GM12878 (cell line): ENCODE results near the gene PLPPR1. TPM values are rescaled to one million over a fixed set of nuclear protein-coding genes. Genes with fewer than 3 reads are reported as not detected.

Source experiments
- ATAC-seq: fragments of 200-7000 bp; cut with Tn5 transposase; 3 replicates; pipeline ENCODE4 v1.9.1; 2020; ENCODE audit warnings: mild to moderate bottlenecking, moderate library complexity
- BruUV-seq: library from RNA; stranded (reverse); fragments of 400-500 nt; replicated peaks from 2 replicates; lab custom pipeline; 2021; lab: Mats Ljungman, UMichigan
- CTCF ChIA-PET: fragments of 300-600 bp; sonication (Branson Sonifier 250); formaldehyde crosslinking; extraction: SDS; loops from one replicate; lab custom pipeline; 2021; ENCODE audit warnings: inconsistent platforms; lab: Yijun Ruan, JAX
- POLR2A ChIA-PET: fragments of 350-600 bp; formaldehyde crosslinking; extraction: SDS; loops from one replicate; lab custom pipeline; 2021; ENCODE audit warnings: inconsistent platforms; lab: Charles Lee
- RAD21 ChIA-PET: fragments of 300-600 bp; sonication (Branson Sonifier 250); formaldehyde crosslinking; loops from one replicate; lab custom pipeline; 2023; ENCODE audit warnings: antibody characterized with exemption; ENCODE audit not compliant: unreplicated experiment; lab: Charles Lee
- SMC1A ChIA-PET: fragments of 300-600 bp; sonication (Branson Sonifier 250); formaldehyde crosslinking; loops from one replicate; lab custom pipeline; 2023; ENCODE audit not compliant: unreplicated experiment, uncharacterized antibody; lab: Charles Lee
- DNase-seq: peaks from one replicate; pipeline ENCODE4 v3.0.0-alpha.2; 2011; ENCODE audit warnings: low read depth, low spot score
- FAIRE-seq: peaks from 3 replicates; lab custom pipeline; 2011; peaks lifted over from hg19 to GRCh38; lab: Jason Lieb, UNC
- H2AFZ ChIP-seq: 2 replicates; pipeline ENCODE4 v1.6.0; 2011; ENCODE audit warnings: low read depth, low read length, control low read depth; ENCODE audit not compliant: control insufficient read depth
- H3K27ac ChIP-seq: 2 replicates; pipeline ENCODE4 v1.5.1; 2011; ENCODE audit warnings: control low read depth; ENCODE audit not compliant: control insufficient read depth, insufficient read depth
- H3K27me3 ChIP-seq, 2 experiments: replicated peaks in 1 of 2; 2 replicates each; pipeline versions ENCODE4 v1.6.0 to v1.6.1; 2011; ENCODE audit warnings: low read length in 1 of 2; ENCODE audit not compliant: control insufficient read depth in 2 of 2, insufficient read depth in 2 of 2
- H3K36me3 ChIP-seq, 2 experiments: 2 replicates each; pipeline ENCODE4 v1.5.1; 2011; ENCODE audit warnings: low read length in 1 of 2; ENCODE audit not compliant: control insufficient read depth in 2 of 2, insufficient read depth in 2 of 2
- H3K4me1 ChIP-seq: 2 replicates; pipeline ENCODE4 v1.6.1; 2011; ENCODE audit warnings: mild to moderate bottlenecking, low read length, moderate library complexity, mixed read lengths; ENCODE audit not compliant: control insufficient read depth, insufficient read depth
- H3K4me2 ChIP-seq: 2 replicates; pipeline ENCODE4 v1.6.0; 2011; ENCODE audit warnings: control low read depth; ENCODE audit not compliant: control insufficient read depth, insufficient read depth
- H3K4me3 ChIP-seq: fragments of 200-600 bp; sonication (generic); 2 replicates; pipeline ENCODE4 v1.5.1; 2016
- H3K79me2 ChIP-seq: 2 replicates; pipeline ENCODE4 v1.6.0; 2011; ENCODE audit warnings: low read length; ENCODE audit not compliant: control insufficient read depth, insufficient read depth
- H3K9ac ChIP-seq: 2 replicates; pipeline ENCODE4 v1.8.0; 2011; ENCODE audit warnings: low read length, control low read depth, mixed read lengths; ENCODE audit not compliant: control insufficient read depth, insufficient read depth
- H3K9me3 ChIP-seq: replicated peaks from 3 replicates; pipeline ENCODE4 v1.5.1; 2011; ENCODE audit warnings: mild to moderate bottlenecking, low read length; ENCODE audit not compliant: control insufficient read depth, insufficient read depth
- H4K20me1 ChIP-seq: 2 replicates; pipeline ENCODE4 v1.6.0; 2011; ENCODE audit not compliant: control insufficient read depth, insufficient read depth
- ASH2L ChIP-seq: fragments of 300-600, 200-600 bp; sonication (generic); IDR thresholded peaks from 2 replicates; pipeline ENCODE4 v1.6.1; 2017; ENCODE audit warnings: low read depth, mild to moderate bottlenecking, borderline replicate concordance
- ATF7 ChIP-seq: fragments of 450-650 bp; IDR thresholded peaks from 2 replicates; pipeline ENCODE4 v1.6.1; 2016; ENCODE audit warnings: low read depth, mild to moderate bottlenecking
- BCL11A ChIP-seq: IDR thresholded peaks from 2 replicates; pipeline ENCODE4 v1.6.1; 2011; ENCODE audit warnings: low read depth, low read length
- CHD4 ChIP-seq: fragments of 200-600 bp; sonication (generic); IDR thresholded peaks from 2 replicates; pipeline ENCODE4 v1.6.1; 2016; ENCODE audit warnings: mild to moderate bottlenecking
- E2F8 ChIP-seq: fragments of 450-650 bp; IDR thresholded peaks from 2 replicates; pipeline ENCODE4 v1.6.1; 2018; ENCODE audit warnings: mild to moderate bottlenecking, low read depth, moderate library complexity; ENCODE audit not compliant: partially characterized antibody
- EP300 ChIP-seq, 2 experiments: fragments of 150-350 bp in 1 of 2; IDR thresholded peaks; 2 replicates each; pipeline ENCODE4 v1.6.1; 2011 to 2012; ENCODE audit warnings: low read depth in 2 of 2, low read length in 2 of 2, borderline replicate concordance in 1 of 2, improper control_type of control experiment in 1 of 2, inconsistent platforms in 1 of 2; ENCODE audit not compliant: control insufficient read depth in 1 of 2
- EZH2 ChIP-seq: IDR thresholded peaks from 2 replicates; pipeline ENCODE4 v1.6.1; 2012; ENCODE audit warnings: low read depth, mild to moderate bottlenecking, control low read depth, inconsistent platforms, low read length, borderline replicate concordance; ENCODE audit not compliant: control insufficient read depth
- FOXM1 ChIP-seq: IDR thresholded peaks from 2 replicates; pipeline ENCODE4 v1.6.1; 2012; ENCODE audit warnings: low read depth, mild to moderate bottlenecking, inconsistent platforms, low read length, moderate library complexity
- HCFC1 ChIP-seq: fragments of 150-350 bp; IDR thresholded peaks from 2 replicates; pipeline ENCODE4 v1.6.1; 2014; ENCODE audit warnings: low read length
- IKZF2 ChIP-seq, 2 experiments: fragments of 450-650 bp; IDR thresholded peaks; 2 replicates each; pipeline ENCODE4 v1.6.1; 2017; ENCODE audit warnings: mild to moderate bottlenecking in 2 of 2, moderate library complexity in 2 of 2
- MTA2 ChIP-seq: fragments of 450-650 bp; IDR thresholded peaks from 2 replicates; pipeline ENCODE4 v1.6.1; 2016; ENCODE audit warnings: low read depth, mild to moderate bottlenecking, moderate library complexity
- MTA3 ChIP-seq: IDR thresholded peaks from 2 replicates; pipeline ENCODE4 v1.6.1; 2012; ENCODE audit warnings: low read length, inconsistent platforms, borderline replicate concordance
- NR2C2 ChIP-seq: IDR thresholded peaks from 2 replicates; pipeline ENCODE4 v1.6.1; 2011; ENCODE audit warnings: borderline replicate concordance, low read depth; ENCODE audit not compliant: control insufficient read depth, insufficient read length
- NRF1 ChIP-seq: conservative IDR thresholded peaks from 2 replicates; pipeline ENCODE4 v1.6.1; 2011; ENCODE audit warnings: mild to moderate bottlenecking, low read depth, low read length, improper control_type of control experiment
- PAX8 ChIP-seq: fragments of 450-650 bp; IDR thresholded peaks from 2 replicates; pipeline ENCODE4 v1.6.1; 2017; ENCODE audit warnings: mild to moderate bottlenecking, moderate library complexity
- RFX5 ChIP-seq: IDR thresholded peaks from 2 replicates; pipeline ENCODE4 v1.6.1; 2011; ENCODE audit warnings: low read depth, low read length, improper control_type of control experiment
- SMC3 ChIP-seq: IDR thresholded peaks from 2 replicates; pipeline ENCODE4 v1.6.1; 2011; ENCODE audit warnings: low read length, improper control_type of control experiment, borderline replicate concordance
- ZNF384 ChIP-seq: IDR thresholded peaks from 2 replicates; pipeline ENCODE4 v1.6.1; 2012; ENCODE audit warnings: low read depth, mild to moderate bottlenecking, low read length, improper control_type of control experiment, borderline replicate concordance
- in situ Hi-C: fragments of 300-500 bp; cut with MboI; formaldehyde crosslinking; loops from 9 replicates; pipeline ENCODE4 v1.14.3; 2018; ENCODE audit warnings: mixed read lengths
- intact Hi-C: fragments of 100-400 bp; cut with micrococcal nuclease; formaldehyde crosslinking; loops from one replicate; pipeline ENCODE4 v1.14.2; 2022; ENCODE audit not compliant: unreplicated experiment
- polyA plus RNA-seq, 11 experiments: library from polyadenylated mRNA; depleted of rRNA in 4 of 11; unstranded in 6 of 11; stranded (reverse) in 5 of 11; fragments of >200 nt; fragmentation: Nextera tagmentation in 4 of 11; fragmentation: Illumina TruSeq in 1 of 11; extraction: Ambion mirVana in 4 of 11; extraction: Trizol in 1 of 11; gene quantifications; 1 replicate in 1 of 11; 2 replicates in 10 of 11; pipeline versions ENCODE4 v1.2.1 to v1.2.3, GENCODE V29; 2011 to 2016; ENCODE audit warnings: inconsistent platforms in 2 of 11, missing spikeins in 2 of 11, low read depth in 1 of 11
- total RNA-seq, 4 experiments: library from RNA; depleted of rRNA in 3 of 4; stranded (reverse); fragments of >200 nt in 3 of 4; fragmentation: Illumina TruSeq in 1 of 4; extraction: Trizol in 1 of 4; gene quantifications; 2 replicates each; pipeline versions ENCODE4 v1.2.1 to v1.2.3, GENCODE V29; 2013 to 2021
- TF ChIP-seq, protein P1 (sequence below): fragments of 450-650 bp; IDR thresholded peaks from 2 replicates; pipeline ENCODE4 v1.6.1; 2016; ENCODE audit warnings: mild to moderate bottlenecking, moderate library complexity, borderline replicate concordance

The PLPPR1 gene
- total and polyA plus RNA-seq, 10 of the 15 experiments (the other 5 are each of a cell fraction or from before 2014, with no cell fraction given): 0.69 TPM; not detected in 9

- TF ChIP-seq E2F8 (no peak), BCL11A (no peak), CHD4 (no peak), IKZF2 (IDR thresholded peaks at IDR 0.05) (no peak), HCFC1 (no peak), NRF1 (no peak), EZH2 (no peak), EP300 (IDR thresholded peaks at IDR 0.05; ENCODE audit: borderline replicate concordance in 1 of 2, control insufficient read depth in 1 of 2, low read depth in 2 of 2, low read length in 2 of 2) (no peak), NR2C2 (no peak), MTA3 (no peak)
Observed at GRCh38 chr9:101018467-101018866, 10.1 kb upstream of the PLPPR1 start (continued).

DNA sequence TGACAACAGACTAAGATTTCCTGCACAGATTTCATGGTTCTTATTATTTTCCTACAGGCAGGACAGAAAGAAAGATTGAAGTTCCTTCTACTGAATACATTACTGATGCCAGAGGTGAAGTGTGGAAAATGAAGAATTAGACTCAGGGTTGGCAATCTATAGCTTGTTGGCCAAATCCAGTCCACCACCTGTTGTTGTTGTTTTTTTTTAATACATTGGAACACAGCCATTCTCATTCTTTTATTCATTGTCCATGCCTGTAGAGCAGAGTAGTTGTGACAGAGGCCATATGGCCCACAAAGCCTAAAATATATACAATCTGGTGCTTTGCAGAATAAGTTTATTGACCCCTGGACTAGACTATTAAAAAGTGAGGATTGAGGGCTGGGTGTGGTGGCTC is 5.8 kb upstream of the PLPPR1 start:
- POLR2A ChIA-PET: no interaction called here
- H3K9me3 ChIP-seq: no peaks in the 10 kb centered on the region
- ATAC-seq (no peak), DNase-seq (no peak), FAIRE-seq (no peak)
- H3K27ac ChIP-seq: no peak overlapping the region
- H3K36me3 ChIP-seq: no peaks in the 10 kb centered on the region
- TF ChIP-seq SMC3 (no peak), MTA2 (no peak), BCL11A (no peak), ZNF384 (no peak), ASH2L (no peak), PAX8 (no peak), RFX5 (no peak), ATF7 (no peak), FOXM1 (no peak)
- TF ChIP-seq, protein P1, sequence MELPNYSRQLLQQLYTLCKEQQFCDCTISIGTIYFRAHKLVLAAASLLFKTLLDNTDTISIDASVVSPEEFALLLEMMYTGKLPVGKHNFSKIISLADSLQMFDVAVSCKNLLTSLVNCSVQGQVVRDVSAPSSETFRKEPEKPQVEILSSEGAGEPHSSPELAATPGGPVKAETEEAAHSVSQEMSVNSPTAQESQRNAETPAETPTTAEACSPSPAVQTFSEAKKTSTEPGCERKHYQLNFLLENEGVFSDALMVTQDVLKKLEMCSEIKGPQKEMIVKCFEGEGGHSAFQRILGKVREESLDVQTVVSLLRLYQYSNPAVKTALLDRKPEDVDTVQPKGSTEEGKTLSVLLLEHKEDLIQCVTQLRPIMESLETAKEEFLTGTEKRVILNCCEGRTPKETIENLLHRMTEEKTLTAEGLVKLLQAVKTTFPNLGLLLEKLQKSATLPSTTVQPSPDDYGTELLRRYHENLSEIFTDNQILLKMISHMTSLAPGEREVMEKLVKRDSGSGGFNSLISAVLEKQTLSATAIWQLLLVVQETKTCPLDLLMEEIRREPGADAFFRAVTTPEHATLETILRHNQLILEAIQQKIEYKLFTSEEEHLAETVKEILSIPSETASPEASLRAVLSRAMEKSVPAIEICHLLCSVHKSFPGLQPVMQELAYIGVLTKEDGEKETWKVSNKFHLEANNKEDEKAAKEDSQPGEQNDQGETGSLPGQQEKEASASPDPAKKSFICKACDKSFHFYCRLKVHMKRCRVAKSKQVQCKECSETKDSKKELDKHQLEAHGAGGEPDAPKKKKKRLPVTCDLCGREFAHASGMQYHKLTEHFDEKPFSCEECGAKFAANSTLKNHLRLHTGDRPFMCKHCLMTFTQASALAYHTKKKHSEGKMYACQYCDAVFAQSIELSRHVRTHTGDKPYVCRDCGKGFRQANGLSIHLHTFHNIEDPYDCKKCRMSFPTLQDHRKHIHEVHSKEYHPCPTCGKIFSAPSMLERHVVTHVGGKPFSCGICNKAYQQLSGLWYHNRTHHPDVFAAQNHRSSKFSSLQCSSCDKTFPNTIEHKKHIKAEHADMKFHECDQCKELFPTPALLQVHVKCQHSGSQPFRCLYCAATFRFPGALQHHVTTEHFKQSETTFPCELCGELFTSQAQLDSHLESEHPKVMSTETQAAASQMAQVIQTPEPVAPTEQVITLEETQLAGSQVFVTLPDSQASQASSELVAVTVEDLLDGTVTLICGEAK: no peak
- RAD21 ChIA-PET: no interaction called here
- SMC1A ChIA-PET: no interaction called here
- no TSS peak for BruUV-seq
- peaks cover 0 to 2% of the 10 kb centered on the region in 2 experiments; a peak in 1 of 4 replicates for H3K27me3 ChIP-seq
- H3K9ac ChIP-seq: no peak overlapping the region
- CTCF ChIA-PET: no interaction called here
- no peaks in the 10 kb centered on the region for H3K79me2 ChIP-seq
- in situ Hi-C loops (no loop called here), intact Hi-C loops (no loop called here)
- H4K20me1 ChIP-seq: no peaks in the 10 kb centered on the region
- H3K4me2 ChIP-seq: no peak overlapping the region
- H3K4me1 ChIP-seq: no peaks in the 10 kb centered on the region
- no peak overlapping the region for H3K4me3 ChIP-seq
- H2AFZ ChIP-seq: no peak overlapping the region
